NCI-H146 treated with DMSO at 0.1 percent for 48 hours (cell line): ENCODE data around the gene ATRAID.
"Not testable (repeated sequence)": the region's sequence is repeated elsewhere in the genome, so short reads cannot be mapped to it uniquely, and the experiment has no call there.

Source experiments
- DNase-seq: peaks from one replicate; lab custom pipeline; 2025; ENCODE audit not compliant: unreplicated experiment; lab: John Stamatoyannopoulos, UW

The ATRAID gene

GRCh38 chr2:27191070-27191829 is 20.6 kb upstream of the ATRAID start:
- DNase-seq, result peak; percentile 64

GRCh38 chr2:27194538-27195354 is 17.1 kb upstream of the ATRAID start:
- DNase-seq, result no peak

- not testable (repeated sequence) for DNase-seq
Observed at GRCh38 chr2:27195799-27196198, 16.0 kb upstream of the ATRAID start.

- not testable (repeated sequence) for DNase-seq
Observed at GRCh38 chr2:27198068-27198467, 13.8 kb upstream of the ATRAID start.

- no peak for DNase-seq
Observed at GRCh38 chr2:27198627-27199026, 13.2 kb upstream of the ATRAID start.

GRCh38 chr2:27199241-27199640 is 12.6 kb upstream of the ATRAID start:
- no peak for DNase-seq

GRCh38 chr2:27201675-27202074 is 10.2 kb upstream of the ATRAID start:
- DNase-seq, result no peak

GRCh38 chr2:27202854-27203253 is 9.0 kb upstream of the ATRAID start:
- DNase-seq, result no peak

GRCh38 chr2:27203741-27204140 is 8.1 kb upstream of the ATRAID start:
- DNase-seq, result no peak

- no peak for DNase-seq
Observed at GRCh38 chr2:27204566-27204965, 7.3 kb upstream of the ATRAID start.

- no peak for DNase-seq
Observed at GRCh38 chr2:27205206-27205605, 6.6 kb upstream of the ATRAID start.

- DNase-seq, result no peak
Observed at GRCh38 chr2:27206346-27206745, 5.5 kb upstream of the ATRAID start.

GRCh38 chr2:27208486-27209050 is 3.3 kb upstream of the ATRAID start:
- no peak for DNase-seq

GRCh38 chr2:27209621-27210401 is 2.0 kb upstream of the ATRAID start:
- no peak for DNase-seq

- DNase-seq, result peak; percentile 70
Observed at GRCh38 chr2:27211241-27211942, 449 bp upstream of the ATRAID start.

GRCh38 chr2:27212626-27213471 is 1.0 kb downstream of the ATRAID start:
- DNase-seq, result peak; percentile 38

- no peak for DNase-seq
Observed at GRCh38 chr2:27214941-27215340, 3.1 kb downstream of the ATRAID start.

- DNase-seq, result no peak
Observed at GRCh38 chr2:27216416-27217137, 4.7 kb downstream of the ATRAID start.
